Rectal smooth muscle tissue (tissue), 1 donor: ENCODE measurements around the gene DENND1A.

Experiments
- H3K27ac ChIP-seq: one replicate; pipeline ENCODE4 v1.7.0; 2013; ENCODE audit warnings: low read depth, low read length, inconsistent platforms
- H3K27me3 ChIP-seq: one replicate; pipeline ENCODE4 v1.7.0; 2013; ENCODE audit warnings: low read length; ENCODE audit not compliant: control insufficient read depth, insufficient read depth
- H3K36me3 ChIP-seq: one replicate; pipeline ENCODE4 v1.7.0; 2013; ENCODE audit warnings: low read length; ENCODE audit not compliant: control insufficient read depth, insufficient read depth
- H3K4me1 ChIP-seq: one replicate; pipeline ENCODE4 v1.7.0; 2013; ENCODE audit warnings: low read length; ENCODE audit not compliant: control insufficient read depth, insufficient read depth
- H3K4me3 ChIP-seq: one replicate; pipeline ENCODE4 v1.7.0; 2013; ENCODE audit warnings: low read length
- H3K9ac ChIP-seq: one replicate; pipeline ENCODE4 v1.7.0; 2013; ENCODE audit warnings: low read length

DENND1A gene

DNA sequence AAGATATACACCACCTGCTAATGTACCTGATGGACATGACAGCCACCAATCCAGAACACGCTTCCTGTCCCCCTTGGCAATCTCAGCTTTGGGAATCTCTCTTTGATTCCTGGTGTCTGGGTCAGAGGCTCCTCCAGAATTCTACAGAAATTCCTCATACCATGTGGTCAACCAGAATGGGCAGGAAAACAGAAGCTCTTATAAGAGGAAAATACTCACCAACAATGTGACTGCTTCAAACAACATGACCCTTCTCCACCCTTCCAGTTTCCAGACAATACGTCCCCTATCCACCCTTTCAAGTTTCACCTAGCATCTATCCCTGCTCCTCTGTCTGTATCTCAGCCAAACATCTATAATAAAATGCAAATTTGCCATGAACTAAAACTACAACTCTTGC, 247.2 kb downstream of the DENND1A start:
- H3K4me1 ChIP-seq = peaks cover 7% of the 10 kb centered on the region
- no peak overlapping the region for H3K27ac ChIP-seq

GRCh38 chr9:123680352-123680751, 249.6 kb downstream of the DENND1A start:
- H3K27me3 ChIP-seq = no peaks in the 10 kb centered on the region
- no peak overlapping the region for H3K27ac ChIP-seq
- H3K9ac ChIP-seq = no peak overlapping the region
- no peaks in the 10 kb centered on the region for H3K4me1 ChIP-seq
- H3K4me3 ChIP-seq = no peak overlapping the region
- H3K36me3 ChIP-seq = no peaks in the 10 kb centered on the region

More for the DNA sequence above, 247.2 kb downstream of the DENND1A start:
- Histone ChIP-seq H3K27me3 (no peaks in the 10 kb centered on the region), H3K9ac (no peak overlapping the region), H3K36me3 (no peaks in the 10 kb centered on the region), H3K4me3 (no peak overlapping the region)

- H3K4me3 ChIP-seq = peak overlapping the region; percentile 18
- no peaks in the 10 kb centered on the region for H3K36me3 ChIP-seq
- peak overlapping the region; percentile 2 for H3K27ac ChIP-seq
- H3K27me3 ChIP-seq = no peaks in the 10 kb centered on the region
- H3K9ac ChIP-seq = no peak overlapping the region
- no peaks in the 10 kb centered on the region for H3K4me1 ChIP-seq
Observed at GRCh38 chr9:123679330-123679987, 250.5 kb downstream of the DENND1A start.

DNA sequence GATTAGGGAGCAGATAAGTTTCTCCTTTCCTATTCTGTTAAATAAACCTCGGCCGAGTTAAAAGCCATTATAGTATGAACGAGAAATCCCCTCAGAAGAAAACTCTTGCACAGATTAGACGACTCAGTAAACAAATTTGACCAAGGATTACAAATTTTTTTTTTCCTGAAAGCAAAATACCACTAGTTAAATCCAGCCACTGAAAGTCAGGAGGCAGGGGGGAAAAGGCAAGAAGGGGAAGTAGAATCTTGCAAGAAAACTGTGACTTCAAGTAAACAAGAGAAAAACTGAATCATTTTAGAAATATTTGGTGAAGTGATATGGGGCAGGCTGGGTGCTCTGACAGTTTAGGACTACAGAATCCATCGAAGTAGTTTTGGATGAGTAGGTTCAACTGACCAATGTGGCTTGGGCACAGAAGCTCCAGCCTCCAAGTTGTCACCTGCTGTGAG, 251.0 kb downstream of the DENND1A start:
- Histone ChIP-seq H3K27ac (no peak overlapping the region), H3K4me3 (peak overlapping the region; percentile 18)

GRCh38 chr9:123678038-123678877, 251.7 kb downstream of the DENND1A start:
- no peak overlapping the region for H3K9ac ChIP-seq

More for the DNA sequence above, 251.0 kb downstream of the DENND1A start:
- H3K9ac ChIP-seq = no peak overlapping the region
- no peaks in the 10 kb centered on the region for H3K36me3 ChIP-seq
- H3K4me1 ChIP-seq = no peaks in the 10 kb centered on the region
- H3K27me3 ChIP-seq = no peaks in the 10 kb centered on the region

GRCh38 chr9:123676869-123677268, 253.1 kb downstream of the DENND1A start:
- no peaks in the 10 kb centered on the region for H3K36me3 ChIP-seq
- H3K4me1 ChIP-seq = no peaks in the 10 kb centered on the region
- no peak overlapping the region for H3K4me3 ChIP-seq
- H3K9ac ChIP-seq = no peak overlapping the region
- H3K27me3 ChIP-seq = no peaks in the 10 kb centered on the region
- no peak overlapping the region for H3K27ac ChIP-seq

More at GRCh38 chr9:123678038-123678877, 251.7 kb downstream of the DENND1A start:
- H3K4me3 ChIP-seq = no peak overlapping the region
- H3K4me1 ChIP-seq = no peaks in the 10 kb centered on the region
- no peaks in the 10 kb centered on the region for H3K27me3 ChIP-seq
- no peak overlapping the region for H3K27ac ChIP-seq
- H3K36me3 ChIP-seq = no peaks in the 10 kb centered on the region

DNA sequence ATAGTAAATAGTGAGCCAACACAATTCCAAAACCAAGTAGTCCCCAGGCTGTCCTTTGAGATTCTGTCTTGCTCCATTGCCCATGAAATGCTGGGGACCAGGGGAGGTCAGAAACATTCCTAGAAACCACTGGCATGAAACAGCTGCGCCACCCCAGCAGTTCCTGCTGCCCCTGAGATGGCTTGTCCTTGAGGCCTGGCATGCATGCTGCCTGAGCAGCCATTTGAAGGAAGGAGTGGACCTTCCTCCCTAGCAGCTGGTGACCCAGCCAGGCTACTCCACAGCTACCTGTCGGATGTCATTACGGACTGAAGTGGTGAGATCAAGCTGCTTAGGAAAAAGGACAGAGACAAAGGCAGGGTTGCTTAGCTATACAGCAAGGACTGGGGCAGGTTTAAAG, 260.6 kb downstream of the DENND1A start:
- Histone ChIP-seq H3K36me3 (no peaks in the 10 kb centered on the region), H3K27ac (no peak overlapping the region), H3K9ac (no peak overlapping the region), H3K27me3 (no peaks in the 10 kb centered on the region), H3K4me1 (no peaks in the 10 kb centered on the region), H3K4me3 (no peak overlapping the region)

DNA sequence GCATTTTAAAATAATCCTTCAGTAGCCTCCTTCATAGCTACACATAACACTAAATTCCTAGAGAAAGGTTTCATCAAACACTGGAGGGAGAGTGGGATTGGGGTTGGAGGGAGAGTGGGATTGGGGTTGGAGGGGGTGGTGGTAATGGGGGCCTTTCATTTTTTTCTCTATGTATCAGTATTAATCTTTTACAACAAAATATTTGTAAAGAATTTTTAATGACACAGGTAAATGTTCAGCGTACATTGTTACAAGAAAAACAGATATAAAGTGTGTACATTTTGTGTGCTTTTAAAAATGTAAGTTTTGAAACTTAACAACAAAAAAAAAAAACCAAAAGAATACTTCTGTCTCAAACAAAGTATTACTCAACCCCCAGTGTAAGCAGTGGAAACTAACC, 266.4 kb downstream of the DENND1A start:
- Histone ChIP-seq H3K9ac (no peak overlapping the region), H3K27ac (no peak overlapping the region), H3K36me3 (no peaks in the 10 kb centered on the region), H3K4me3 (no peak overlapping the region), H3K4me1 (no peaks in the 10 kb centered on the region), H3K27me3 (no peaks in the 10 kb centered on the region)

DNA sequence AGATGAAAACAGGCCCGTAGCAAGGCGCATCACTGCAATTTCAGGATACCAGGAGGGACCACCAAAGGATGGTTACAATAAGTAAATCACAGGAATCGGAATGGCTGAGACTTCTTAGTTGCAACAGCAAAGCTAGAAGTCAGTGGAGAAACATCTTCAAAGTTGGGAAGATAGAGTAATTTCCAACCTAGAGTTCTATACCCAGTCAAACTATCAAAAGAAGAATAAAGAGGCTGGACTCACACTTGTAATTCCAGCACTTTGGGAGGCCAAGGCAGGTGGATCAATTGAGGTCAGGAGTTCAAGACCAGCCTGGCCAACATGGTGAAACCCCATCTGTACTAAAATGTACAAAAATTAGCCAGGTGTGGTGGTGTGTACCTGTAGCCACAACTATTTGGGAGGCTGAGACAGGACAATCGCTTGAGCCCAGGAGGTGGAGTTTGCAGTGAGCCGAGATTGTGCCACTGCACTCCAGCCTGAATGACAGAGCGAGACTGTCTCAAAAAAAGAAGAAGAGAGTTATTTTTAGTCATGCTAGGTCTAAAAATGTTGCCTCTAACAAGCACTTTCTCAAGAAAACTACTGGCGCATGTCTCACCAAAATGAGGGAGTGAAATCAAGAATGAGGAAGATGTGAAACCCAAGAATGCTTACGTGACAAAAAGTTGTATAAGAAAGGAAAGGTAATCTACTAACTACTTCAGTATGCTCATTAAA, 267.7 kb downstream of the DENND1A start:
- no peaks in the 10 kb centered on the region for H3K4me1 ChIP-seq
- no peak overlapping the region for H3K9ac ChIP-seq
- H3K36me3 ChIP-seq = no peaks in the 10 kb centered on the region
- H3K27me3 ChIP-seq = no peaks in the 10 kb centered on the region
- H3K4me3 ChIP-seq = no peak overlapping the region
- no peak overlapping the region for H3K27ac ChIP-seq

DNA sequence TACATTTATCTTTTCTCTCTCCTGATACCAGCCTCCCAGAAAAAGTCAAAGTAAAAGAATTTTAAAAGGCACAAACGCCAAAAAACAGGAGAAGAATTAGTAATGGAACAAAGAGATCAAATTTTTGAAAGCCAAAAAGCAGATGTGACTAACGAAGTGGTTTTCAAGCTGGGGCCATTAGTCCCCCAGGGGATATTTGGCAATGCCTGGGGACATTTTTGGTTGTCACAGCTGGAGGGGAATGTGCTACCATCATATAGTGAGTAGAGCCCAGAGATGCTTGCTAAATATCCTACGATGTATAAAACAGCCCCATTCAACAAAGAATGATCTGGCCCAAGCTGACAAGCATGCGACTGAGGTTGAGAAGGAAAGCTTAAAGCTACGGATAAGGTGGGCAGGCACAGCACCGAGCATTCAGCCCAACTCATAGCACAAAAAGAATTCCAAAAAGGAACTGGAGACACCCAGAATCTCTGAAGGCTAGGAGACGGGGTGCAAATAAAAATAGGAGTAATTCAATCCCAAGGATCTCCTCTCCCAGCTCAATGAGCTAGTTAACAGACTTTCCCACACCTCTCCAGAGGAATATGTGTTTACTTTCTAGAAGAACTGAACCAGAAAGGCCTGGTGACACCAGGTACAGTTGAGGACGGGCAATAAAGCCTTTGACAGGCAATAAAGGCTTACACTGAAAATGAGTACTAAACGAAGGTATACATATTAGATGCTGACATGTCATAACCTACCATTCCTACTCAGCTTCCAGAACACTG, 269.0 kb downstream of the DENND1A start:
- H3K4me3 ChIP-seq = no peak overlapping the region
- H3K27ac ChIP-seq = no peak overlapping the region
- no peak overlapping the region for H3K9ac ChIP-seq
- H3K36me3 ChIP-seq = no peaks in the 10 kb centered on the region
- no peaks in the 10 kb centered on the region for H3K27me3 ChIP-seq
- H3K4me1 ChIP-seq = no peaks in the 10 kb centered on the region

- Histone ChIP-seq H3K4me3 (no peak overlapping the region), H3K36me3 (no peaks in the 10 kb centered on the region), H3K9ac (no peak overlapping the region), H3K27ac (no peak overlapping the region), H3K27me3 (no peaks in the 10 kb centered on the region), H3K4me1 (no peaks in the 10 kb centered on the region)
Observed at GRCh38 chr9:123659358-123659757, 270.6 kb downstream of the DENND1A start.

- H3K4me3 ChIP-seq = no peak overlapping the region
- no peaks in the 10 kb centered on the region for H3K27me3 ChIP-seq
- H3K27ac ChIP-seq = no peak overlapping the region
- H3K36me3 ChIP-seq = no peaks in the 10 kb centered on the region
- H3K9ac ChIP-seq = no peak overlapping the region
- no peaks in the 10 kb centered on the region for H3K4me1 ChIP-seq
Observed at GRCh38 chr9:123658792-123659191, 271.1 kb downstream of the DENND1A start.
